Stimulated activated CD4-positive, alpha-beta T cell treated with anti-CD3 and anti-CD28 coated beads, Interleukin-4, amount 100 ng/mL, for 1 hour (primary cell): ENCODE measurements around the gene EHF.

Source experiments
- DNase-seq: peaks from one replicate; pipeline ENCODE4 v3.0.0-alpha.2; 2020

EHF gene

GRCh38 chr11:34626393-34626792 lies 5.5 kb downstream of the EHF start:
- no peak for DNase-seq

- no peak for DNase-seq
These were observed 6.3 kb downstream of the EHF start for GRCh38 chr11:34627197-34627596.

- DNase-seq: no peak
These were observed 8.8 kb downstream of the EHF start for GRCh38 chr11:34629711-34630110.

- DNase-seq: no peak
These were observed 9.7 kb downstream of the EHF start for GRCh38 chr11:34630544-34630943.

GRCh38 chr11:34631297-34631696 lies 10.4 kb downstream of the EHF start:
- no peak for DNase-seq

GRCh38 chr11:34631737-34632104 lies 10.8 kb downstream of the EHF start:
- DNase-seq: no peak

- DNase-seq: no peak
These were observed 11.4 kb downstream of the EHF start for GRCh38 chr11:34632105-34632791.

GRCh38 chr11:34633640-34633989 lies 12.7 kb downstream of the EHF start:
- no peak for DNase-seq

GRCh38 chr11:34633990-34634693 lies 13.2 kb downstream of the EHF start:
- DNase-seq: no peak

GRCh38 chr11:34634694-34635062 lies 13.8 kb downstream of the EHF start:
- no peak for DNase-seq

- DNase-seq: no peak
These were observed 15.2 kb downstream of the EHF start for GRCh38 chr11:34636127-34636526.

- no peak for DNase-seq
These were observed 16.4 kb downstream of the EHF start for GRCh38 chr11:34637303-34637702.

GRCh38 chr11:34638897-34639296 lies 18.0 kb downstream of the EHF start:
- no peak for DNase-seq

- DNase-seq: no peak
These were observed 18.7 kb downstream of the EHF start for GRCh38 chr11:34639545-34639944.

- DNase-seq: no peak
These were observed 19.4 kb downstream of the EHF start for GRCh38 chr11:34640050-34640923.

GRCh38 chr11:34640924-34641275 lies 20.0 kb downstream of the EHF start:
- DNase-seq: no peak

GRCh38 chr11:34641456-34641855 lies 20.6 kb downstream of the EHF start:
- no peak for DNase-seq

GRCh38 chr11:34642001-34642554 lies 21.2 kb downstream of the EHF start:
- DNase-seq: no peak

- no peak for DNase-seq
These were observed 22.0 kb downstream of the EHF start for GRCh38 chr11:34642873-34643272.

- no peak for DNase-seq
These were observed 22.4 kb downstream of the EHF start for GRCh38 chr11:34643311-34643710.

GRCh38 chr11:34643846-34644245 lies 23.0 kb downstream of the EHF start:
- DNase-seq: no peak

- DNase-seq: no peak
These were observed 23.9 kb downstream of the EHF start for GRCh38 chr11:34644669-34645406.

GRCh38 chr11:34646431-34646830 lies 25.5 kb downstream of the EHF start:
- DNase-seq: no peak
